GM12873 (cell line): Measurements from ENCODE around the gene CSTPP1.

Source experiments
- TF ChIP-seq, protein P1 (sequence below): IDR thresholded peaks from 2 replicates; pipeline ENCODE4 v1.5.1; 2012; ENCODE audit warnings: low read depth, mild to moderate bottlenecking, moderate library complexity, low read length, control low read depth; ENCODE audit not compliant: insufficient read depth; ENCODE audit errors: missing control alignments

The CSTPP1 gene

DNA sequence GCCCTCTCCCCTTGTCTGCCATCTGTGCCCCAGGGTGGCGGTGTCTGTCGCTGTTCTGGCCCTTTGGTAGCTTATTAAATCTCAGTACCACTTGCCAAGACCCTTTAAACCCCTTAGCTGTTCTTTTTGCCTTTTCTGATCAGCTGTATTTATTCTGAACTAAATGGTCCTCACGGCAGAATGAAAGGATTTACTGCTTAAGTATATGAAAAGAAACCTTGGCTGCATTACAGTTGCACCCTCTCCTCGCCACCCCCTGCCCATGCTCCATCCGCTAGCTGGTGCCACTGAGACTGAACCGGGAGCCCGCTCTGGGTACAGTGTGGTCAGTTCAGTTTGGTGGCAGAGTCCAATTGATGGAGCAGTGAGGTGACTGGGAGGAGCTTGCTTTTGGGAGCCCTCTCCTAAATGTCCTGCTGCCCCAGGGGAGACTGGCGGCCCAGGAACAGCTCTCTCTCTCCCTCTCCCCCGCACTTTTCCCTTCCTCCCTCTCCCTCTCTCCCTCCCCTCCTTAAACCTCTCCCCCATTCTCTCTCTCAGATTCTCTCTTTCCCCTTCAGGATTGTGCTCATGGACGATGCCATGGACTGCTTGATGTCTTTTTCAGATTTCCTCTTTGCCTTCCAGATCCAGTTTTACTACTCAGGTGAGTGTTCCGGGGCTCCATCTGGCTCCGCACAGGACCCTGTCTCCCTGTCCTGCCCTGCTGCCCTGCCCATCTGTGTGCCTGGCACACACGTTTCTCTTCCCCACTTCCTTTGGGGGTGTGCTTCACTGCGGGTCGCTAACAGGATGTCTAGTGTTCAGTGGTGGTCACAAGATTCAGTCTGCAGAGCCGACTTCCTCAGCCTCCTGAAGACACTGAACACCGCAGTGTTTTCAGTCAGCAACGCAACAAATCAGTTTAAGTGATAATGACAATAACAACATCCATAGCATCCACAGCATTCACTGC, 218.3 kb downstream of the CSTPP1 start:
- TF ChIP-seq, protein P1, sequence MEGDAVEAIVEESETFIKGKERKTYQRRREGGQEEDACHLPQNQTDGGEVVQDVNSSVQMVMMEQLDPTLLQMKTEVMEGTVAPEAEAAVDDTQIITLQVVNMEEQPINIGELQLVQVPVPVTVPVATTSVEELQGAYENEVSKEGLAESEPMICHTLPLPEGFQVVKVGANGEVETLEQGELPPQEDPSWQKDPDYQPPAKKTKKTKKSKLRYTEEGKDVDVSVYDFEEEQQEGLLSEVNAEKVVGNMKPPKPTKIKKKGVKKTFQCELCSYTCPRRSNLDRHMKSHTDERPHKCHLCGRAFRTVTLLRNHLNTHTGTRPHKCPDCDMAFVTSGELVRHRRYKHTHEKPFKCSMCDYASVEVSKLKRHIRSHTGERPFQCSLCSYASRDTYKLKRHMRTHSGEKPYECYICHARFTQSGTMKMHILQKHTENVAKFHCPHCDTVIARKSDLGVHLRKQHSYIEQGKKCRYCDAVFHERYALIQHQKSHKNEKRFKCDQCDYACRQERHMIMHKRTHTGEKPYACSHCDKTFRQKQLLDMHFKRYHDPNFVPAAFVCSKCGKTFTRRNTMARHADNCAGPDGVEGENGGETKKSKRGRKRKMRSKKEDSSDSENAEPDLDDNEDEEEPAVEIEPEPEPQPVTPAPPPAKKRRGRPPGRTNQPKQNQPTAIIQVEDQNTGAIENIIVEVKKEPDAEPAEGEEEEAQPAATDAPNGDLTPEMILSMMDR, result no peak

DNA sequence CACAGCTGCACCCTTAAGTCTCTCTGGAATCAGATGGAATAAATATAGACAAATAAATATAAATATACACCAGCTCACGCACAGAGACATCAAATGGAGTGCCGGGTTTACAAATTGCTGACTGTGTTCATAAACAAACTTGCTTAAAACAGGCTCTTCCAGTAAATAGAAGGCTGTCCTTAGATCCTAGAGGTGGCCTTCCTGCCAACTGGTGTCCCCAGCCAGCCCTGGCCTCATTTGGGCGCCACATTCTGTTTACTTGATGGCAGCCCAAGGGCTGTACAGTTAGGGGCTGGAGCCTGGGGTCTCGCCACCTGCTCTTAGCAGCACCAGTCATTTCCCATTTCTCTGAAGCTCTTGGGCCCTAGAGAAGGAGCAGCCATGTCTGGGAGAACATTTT, 219.3 kb downstream of the CSTPP1 start:
- TF ChIP-seq, protein P1, result no peak

DNA sequence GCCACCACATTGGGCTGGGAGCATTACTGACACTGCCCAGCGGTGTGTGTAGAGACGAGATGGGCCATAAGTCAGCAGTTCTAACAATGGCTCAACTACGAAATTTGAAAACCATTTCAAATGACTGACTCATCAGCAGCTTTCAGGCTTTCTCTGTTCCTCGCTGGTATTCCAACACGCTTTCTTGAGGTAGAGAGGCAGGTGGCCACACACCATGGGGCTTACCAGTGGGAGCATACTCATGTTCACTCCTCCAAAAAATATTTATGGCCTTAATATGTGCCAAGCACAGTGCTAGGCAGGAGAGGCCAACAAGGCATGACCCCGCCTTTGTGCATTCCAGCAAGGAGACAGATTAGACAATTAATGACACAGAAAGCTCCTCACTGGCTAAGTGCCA, 219.8 kb downstream of the CSTPP1 start:
- TF ChIP-seq, protein P1, result no peak

DNA sequence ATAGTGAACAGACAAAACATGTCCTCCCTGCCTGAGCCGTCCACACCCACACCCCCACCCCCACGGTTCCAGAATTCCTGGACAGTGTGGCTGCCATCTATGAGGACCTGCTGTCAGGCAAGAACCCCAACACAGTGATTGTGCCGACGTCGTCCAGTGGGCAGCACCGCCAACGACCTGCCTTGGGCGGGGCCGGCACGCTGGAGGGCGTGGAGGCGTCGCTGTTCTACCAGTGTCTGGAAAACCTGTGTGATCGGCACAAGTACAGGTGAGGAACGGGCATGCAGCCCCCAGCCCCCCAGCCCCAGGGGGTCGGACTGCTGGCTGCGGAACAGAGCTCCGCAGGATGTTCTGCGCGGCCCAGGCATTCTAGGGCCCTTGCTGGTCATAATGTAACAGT, 220.4 kb downstream of the CSTPP1 start:
- TF ChIP-seq, protein P1, result no peak

DNA sequence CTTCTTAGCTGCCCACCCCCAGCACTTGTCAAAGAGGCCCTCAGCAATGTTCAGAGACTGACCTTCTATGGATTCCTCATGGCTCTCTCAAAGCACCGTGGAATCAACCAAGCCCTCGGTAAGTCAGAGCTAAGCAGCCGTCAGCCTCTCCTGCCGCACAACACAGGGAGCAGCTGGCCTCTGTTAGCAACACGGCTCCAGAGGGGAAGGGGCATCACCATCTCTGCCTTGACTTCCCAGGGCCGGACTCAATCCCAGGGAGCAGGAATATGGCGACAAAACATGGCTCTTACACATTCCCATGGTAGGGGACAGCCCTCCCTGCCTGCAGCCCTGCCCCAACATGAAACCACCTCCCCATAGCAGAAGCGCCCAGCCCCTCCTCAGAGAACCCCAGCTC, 221.2 kb downstream of the CSTPP1 start:
- TF ChIP-seq, protein P1, result no peak

DNA sequence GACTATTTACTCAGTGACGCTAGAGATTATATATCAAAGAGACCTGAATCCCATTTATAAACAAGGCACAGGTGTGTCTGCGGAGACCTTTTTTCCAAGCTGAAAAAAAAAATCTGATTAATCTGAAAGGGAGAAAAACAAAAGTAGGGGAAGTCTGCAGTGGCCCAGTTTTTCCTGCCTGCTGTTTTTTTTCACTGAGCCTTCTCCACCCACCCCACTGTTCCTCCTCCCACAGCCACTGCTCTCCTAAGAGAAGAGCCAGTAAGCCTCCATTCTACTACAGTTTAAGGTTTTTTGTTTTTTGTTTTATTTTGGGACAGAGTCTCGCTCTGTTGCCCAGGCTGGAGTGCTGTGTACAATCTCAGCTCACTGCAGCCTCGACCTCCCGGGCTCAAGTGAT, 221.7 kb downstream of the CSTPP1 start:
- TF ChIP-seq, protein P1, result no peak

DNA sequence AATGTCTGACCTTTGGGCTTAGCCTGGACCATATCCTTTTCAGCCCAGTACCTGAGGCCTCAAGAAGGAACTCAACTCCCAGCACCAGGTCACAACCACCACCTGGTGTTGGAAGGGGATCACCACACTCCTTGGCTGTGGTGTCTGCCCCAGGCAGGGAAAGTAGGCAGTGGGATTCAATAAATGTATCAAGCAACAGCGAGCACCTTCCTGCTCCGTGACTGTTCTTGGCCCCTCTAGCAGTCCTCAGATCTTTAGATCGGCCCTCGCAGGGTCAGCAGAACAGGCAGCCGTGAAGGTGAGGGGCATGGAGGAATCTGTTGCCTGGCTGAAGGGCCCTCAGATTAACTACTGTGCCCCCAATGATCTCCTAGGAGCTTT, 224.2 kb downstream of the CSTPP1 start:
- TF ChIP-seq, protein P1, result no peak
